GM23338 (cell line): ENCODE data around the gene TAOK1. TPM values are rescaled to one million over a fixed set of nuclear protein-coding genes. Genes with fewer than 3 reads are reported as not detected.
A peak's percentile ranks its signal among the peaks of the same experiment; 100 is the strongest.

ENCODE experiments used
- ATAC-seq: fragments of 200-7000 bp; cut with Tn5 transposase; 3 replicates; pipeline ENCODE4 v1.9.1; 2020
- DNase-seq: peaks from one replicate; pipeline ENCODE4 v3.0.0-alpha.2; 2015; ENCODE audit warnings: low spot score
- H2AFZ ChIP-seq: fragments of 200-600 bp; sonication (generic); 2 replicates; pipeline ENCODE4 v1.8.0; 2016; ENCODE audit warnings: antibody characterized with exemption, mild to moderate bottlenecking, moderate library complexity
- H3F3A ChIP-seq: fragments of 200-600 bp; sonication (generic); replicated peaks from 2 replicates; pipeline ENCODE4 v1.8.0; 2017; ENCODE audit warnings: antibody characterized with exemption, mixed run types, low read depth
- H3K27ac ChIP-seq: fragments of 200-600 bp; sonication (generic); 2 replicates; pipeline ENCODE4 v1.6.1; 2016; ENCODE audit warnings: low read depth
- H3K27me3 ChIP-seq: fragments of 200-600 bp; sonication (generic); 2 replicates; pipeline ENCODE4 v1.8.0; 2016; ENCODE audit warnings: mild to moderate bottlenecking, mixed run types, moderate library complexity; ENCODE audit not compliant: insufficient read depth
- H3K36me3 ChIP-seq: fragments of 200-600 bp; sonication (generic); 2 replicates; pipeline ENCODE4 v1.8.0; 2016; ENCODE audit warnings: mild to moderate bottlenecking; ENCODE audit not compliant: insufficient read depth
- H3K4me1 ChIP-seq: fragments of 200-600 bp; sonication (generic); 2 replicates; pipeline ENCODE4 v1.8.0; 2016; ENCODE audit warnings: mild to moderate bottlenecking, moderate library complexity; ENCODE audit not compliant: insufficient read depth
- H3K4me2 ChIP-seq: fragments of 200-600 bp; sonication (generic); 2 replicates; pipeline ENCODE4 v1.7.1; 2017; ENCODE audit warnings: mixed run types
- H3K4me3 ChIP-seq: fragments of 200-600 bp; sonication (generic); 2 replicates; pipeline ENCODE4 v1.6.1; 2016; ENCODE audit warnings: mixed run types
- H3K79me2 ChIP-seq: fragments of 200-600 bp; sonication (generic); replicated peaks from 2 replicates; pipeline ENCODE4 v1.8.0; 2017; ENCODE audit warnings: mild to moderate bottlenecking; ENCODE audit not compliant: insufficient read depth
- H3K9me2 ChIP-seq: fragments of 200-600 bp; sonication (generic); 2 replicates; pipeline ENCODE4 v1.8.0; 2017; ENCODE audit not compliant: insufficient read depth
- H4K20me1 ChIP-seq: fragments of 200-600 bp; sonication (generic); replicated peaks from 2 replicates; pipeline ENCODE4 v1.8.0; 2017; ENCODE audit warnings: mild to moderate bottlenecking; ENCODE audit not compliant: insufficient read depth
- H3K27ac Mint-ChIP-seq: 2 replicates; pipeline ENCODE4 v1.8.0; 2020; ENCODE audit warnings: inconsistent platforms, mild to moderate bottlenecking, moderate library complexity, mixed read lengths
- H3K27me3 Mint-ChIP-seq: 3 replicates; pipeline ENCODE4 v1.8.0; 2022; ENCODE audit warnings: low read depth, mild to moderate bottlenecking, moderate library complexity, mixed read lengths, inconsistent platforms; ENCODE audit not compliant: insufficient read depth, poor library complexity
- H3K36me3 Mint-ChIP-seq: 3 replicates; pipeline ENCODE4 v1.8.0; 2021; ENCODE audit warnings: low read depth, mild to moderate bottlenecking, inconsistent platforms, moderate library complexity, mixed read lengths
- H3K4me1 Mint-ChIP-seq: 3 replicates; pipeline ENCODE4 v1.8.0; 2020; ENCODE audit warnings: mild to moderate bottlenecking, inconsistent platforms, mixed read lengths
- H3K4me3 Mint-ChIP-seq: 3 replicates; pipeline ENCODE4 v1.8.0; 2021; ENCODE audit warnings: moderate library complexity, mild to moderate bottlenecking, inconsistent platforms, mixed read lengths
- H3K9me3 Mint-ChIP-seq: 3 replicates; pipeline ENCODE4 v1.8.0; 2020; ENCODE audit warnings: moderate library complexity, mild to moderate bottlenecking, inconsistent platforms, mixed read lengths
- EZH2 ChIP-seq: fragments of 200-600 bp; sonication (generic); IDR thresholded peaks from one replicate; pipeline ENCODE4 v1.8.0; 2017; ENCODE audit warnings: antibody characterized with exemption, mild to moderate bottlenecking, low read depth; ENCODE audit not compliant: unreplicated experiment
- EZH2phosphoT487 ChIP-seq: fragments of 200-600 bp; sonication (generic); IDR thresholded peaks from one replicate; pipeline ENCODE4 v1.8.1; 2018; ENCODE audit warnings: antibody characterized with exemption; ENCODE audit not compliant: unreplicated experiment
- POLR2AphosphoS5 ChIP-seq: IDR thresholded peaks from 2 replicates; pipeline ENCODE4 v1.6.1; 2016; ENCODE audit warnings: antibody characterized with exemption, low read depth
- STAT1 ChIP-seq: IDR thresholded peaks from one replicate; pipeline ENCODE4 v1.6.1; 2016; ENCODE audit warnings: antibody characterized with exemption; ENCODE audit not compliant: unreplicated experiment
- ZNF331 ChIP-seq: fragments of 250-450 bp; sonication (Bioruptor Pico); IDR thresholded peaks from 2 replicates; pipeline ENCODE4 v1.5.0; 2020; ENCODE audit warnings: low read depth, mild to moderate bottlenecking, moderate library complexity
- polyA plus RNA-seq: library from polyadenylated mRNA; unstranded; fragments of >200 nt; fragmentation: Nextera tagmentation; extraction: Ambion mirVana; gene quantifications from 2 replicates; pipeline ENCODE4 v1.2.1, GENCODE V29; 2016
- total RNA-seq: library from RNA; depleted of rRNA; stranded (reverse); fragments of >200 nt; shearing (Covaris generic); gene quantifications from 2 replicates; pipeline ENCODE4 v1.2.3, GENCODE V29; 2014
- TF ChIP-seq, protein P1 (sequence below), 2 experiments: fragments of 200-600 bp in 1 of 2; sonication (generic) in 1 of 2; conservative IDR thresholded peaks; 2 replicates each; pipeline versions ENCODE4 v1.5.1 to v1.6.1; 2016 to 2017; ENCODE audit warnings: antibody characterized with exemption in 2 of 2, low read depth in 2 of 2, mild to moderate bottlenecking in 2 of 2, moderate library complexity in 1 of 2
- TF ChIP-seq, protein P2 (sequence below): IDR thresholded peaks from 2 replicates; pipeline ENCODE4 v1.6.1; 2016; ENCODE audit warnings: antibody characterized with exemption
- TF ChIP-seq, protein P3 (sequence below): IDR thresholded peaks from one replicate; pipeline ENCODE4 v1.6.1; 2018; ENCODE audit warnings: antibody characterized with exemption; ENCODE audit not compliant: unreplicated experiment

The TAOK1 gene
- total and polyA plus RNA-seq, 2 experiments from 2014 or later: 19.4 to 69.8 TPM

DNA sequence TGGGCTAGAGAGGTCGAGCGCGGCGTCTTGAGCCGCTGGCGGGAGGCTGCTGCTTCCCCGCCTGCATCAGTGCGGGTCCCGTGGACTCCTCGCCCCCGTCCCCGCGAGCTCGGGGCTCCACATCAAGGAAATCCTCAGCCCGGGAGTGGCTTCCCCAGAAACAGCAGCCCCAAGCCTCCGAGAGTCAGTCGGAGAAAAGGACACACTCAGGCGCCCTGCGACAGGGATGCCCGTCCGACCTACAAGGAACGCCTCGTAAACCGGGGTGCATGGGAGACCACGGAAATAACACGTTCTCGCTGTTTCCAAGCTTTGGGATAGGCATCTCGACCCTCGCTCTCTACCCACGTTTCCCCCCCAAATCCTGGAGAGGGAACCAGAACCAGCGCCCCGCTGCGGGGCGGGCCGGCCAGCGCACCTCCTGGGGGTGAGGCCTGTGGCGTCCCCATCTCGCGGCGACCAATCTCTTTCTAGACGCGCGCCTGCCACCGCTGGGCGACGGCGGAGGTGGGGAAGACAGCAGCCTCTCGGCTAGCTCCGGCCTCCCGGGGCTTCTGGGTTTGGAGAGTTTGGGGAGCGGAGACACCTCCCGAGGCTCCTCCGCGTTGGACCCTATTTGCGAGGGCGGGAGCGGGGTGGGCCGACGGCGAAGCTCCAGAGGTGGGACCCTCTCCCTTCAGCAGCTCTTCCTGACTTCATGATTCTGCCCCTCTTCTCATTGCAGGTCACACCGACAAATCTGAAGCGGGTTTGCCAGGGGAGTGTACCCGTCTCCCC lies 177.6 kb downstream of the TAOK1 start:
- H3K27ac Mint-ChIP-seq: peak overlapping the region; percentile 40; the same call in 1 of the 2 replicates
- no peaks in the 10 kb centered on the region for H3K36me3 ChIP-seq
- peaks cover 11% of the 10 kb centered on the region for H3K4me1 ChIP-seq
- no peak overlapping the region for H3K27ac ChIP-seq
- H3K4me1 Mint-ChIP-seq: peaks cover 10% of the 10 kb centered on the region
- peaks cover 50% of the 10 kb centered on the region for H3K27me3 Mint-ChIP-seq
- peak; percentile 87 for DNase-seq
- H4K20me1 ChIP-seq: peaks cover 8% of the 10 kb centered on the region
- no peaks in the 10 kb centered on the region for H3K9me2 ChIP-seq
- H3K36me3 Mint-ChIP-seq: peaks cover 6% of the 10 kb centered on the region; the same call in 1 of the 3 replicates
- H2AFZ ChIP-seq: peak overlapping the region; percentile 97
- H3K4me3 ChIP-seq: peak overlapping the region; percentile 87
- TF ChIP-seq EZH2 (peak; percentile 63), EZH2phosphoT487 (no peak), ZNF331 (CRISPR knock-in tag) (no peak), STAT1 (no peak), POLR2AphosphoS5 (no peak)
- TF ChIP-seq, protein P1, sequence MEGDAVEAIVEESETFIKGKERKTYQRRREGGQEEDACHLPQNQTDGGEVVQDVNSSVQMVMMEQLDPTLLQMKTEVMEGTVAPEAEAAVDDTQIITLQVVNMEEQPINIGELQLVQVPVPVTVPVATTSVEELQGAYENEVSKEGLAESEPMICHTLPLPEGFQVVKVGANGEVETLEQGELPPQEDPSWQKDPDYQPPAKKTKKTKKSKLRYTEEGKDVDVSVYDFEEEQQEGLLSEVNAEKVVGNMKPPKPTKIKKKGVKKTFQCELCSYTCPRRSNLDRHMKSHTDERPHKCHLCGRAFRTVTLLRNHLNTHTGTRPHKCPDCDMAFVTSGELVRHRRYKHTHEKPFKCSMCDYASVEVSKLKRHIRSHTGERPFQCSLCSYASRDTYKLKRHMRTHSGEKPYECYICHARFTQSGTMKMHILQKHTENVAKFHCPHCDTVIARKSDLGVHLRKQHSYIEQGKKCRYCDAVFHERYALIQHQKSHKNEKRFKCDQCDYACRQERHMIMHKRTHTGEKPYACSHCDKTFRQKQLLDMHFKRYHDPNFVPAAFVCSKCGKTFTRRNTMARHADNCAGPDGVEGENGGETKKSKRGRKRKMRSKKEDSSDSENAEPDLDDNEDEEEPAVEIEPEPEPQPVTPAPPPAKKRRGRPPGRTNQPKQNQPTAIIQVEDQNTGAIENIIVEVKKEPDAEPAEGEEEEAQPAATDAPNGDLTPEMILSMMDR (conservative IDR thresholded peaks at IDR 0.05; ENCODE audit: low read depth in 2 of 2): peak in 1 of 2 experiments; percentile 32; a peak in 3 of 4 replicates
- TF ChIP-seq, protein P2, sequence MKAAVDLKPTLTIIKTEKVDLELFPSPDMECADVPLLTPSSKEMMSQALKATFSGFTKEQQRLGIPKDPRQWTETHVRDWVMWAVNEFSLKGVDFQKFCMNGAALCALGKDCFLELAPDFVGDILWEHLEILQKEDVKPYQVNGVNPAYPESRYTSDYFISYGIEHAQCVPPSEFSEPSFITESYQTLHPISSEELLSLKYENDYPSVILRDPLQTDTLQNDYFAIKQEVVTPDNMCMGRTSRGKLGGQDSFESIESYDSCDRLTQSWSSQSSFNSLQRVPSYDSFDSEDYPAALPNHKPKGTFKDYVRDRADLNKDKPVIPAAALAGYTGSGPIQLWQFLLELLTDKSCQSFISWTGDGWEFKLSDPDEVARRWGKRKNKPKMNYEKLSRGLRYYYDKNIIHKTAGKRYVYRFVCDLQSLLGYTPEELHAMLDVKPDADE: no peak
- peak overlapping the region; percentile 93 for H3K4me3 Mint-ChIP-seq
- H3F3A ChIP-seq: peaks cover 23% of the 10 kb centered on the region
- H3K4me2 ChIP-seq: peak overlapping the region; percentile 96
- no peaks in the 10 kb centered on the region for H3K79me2 ChIP-seq
- ATAC-seq: peak; percentile 21
- H3K9me3 Mint-ChIP-seq: no peaks in the 10 kb centered on the region
- H3K27me3 ChIP-seq: peaks cover 58% of the 10 kb centered on the region

DNA sequence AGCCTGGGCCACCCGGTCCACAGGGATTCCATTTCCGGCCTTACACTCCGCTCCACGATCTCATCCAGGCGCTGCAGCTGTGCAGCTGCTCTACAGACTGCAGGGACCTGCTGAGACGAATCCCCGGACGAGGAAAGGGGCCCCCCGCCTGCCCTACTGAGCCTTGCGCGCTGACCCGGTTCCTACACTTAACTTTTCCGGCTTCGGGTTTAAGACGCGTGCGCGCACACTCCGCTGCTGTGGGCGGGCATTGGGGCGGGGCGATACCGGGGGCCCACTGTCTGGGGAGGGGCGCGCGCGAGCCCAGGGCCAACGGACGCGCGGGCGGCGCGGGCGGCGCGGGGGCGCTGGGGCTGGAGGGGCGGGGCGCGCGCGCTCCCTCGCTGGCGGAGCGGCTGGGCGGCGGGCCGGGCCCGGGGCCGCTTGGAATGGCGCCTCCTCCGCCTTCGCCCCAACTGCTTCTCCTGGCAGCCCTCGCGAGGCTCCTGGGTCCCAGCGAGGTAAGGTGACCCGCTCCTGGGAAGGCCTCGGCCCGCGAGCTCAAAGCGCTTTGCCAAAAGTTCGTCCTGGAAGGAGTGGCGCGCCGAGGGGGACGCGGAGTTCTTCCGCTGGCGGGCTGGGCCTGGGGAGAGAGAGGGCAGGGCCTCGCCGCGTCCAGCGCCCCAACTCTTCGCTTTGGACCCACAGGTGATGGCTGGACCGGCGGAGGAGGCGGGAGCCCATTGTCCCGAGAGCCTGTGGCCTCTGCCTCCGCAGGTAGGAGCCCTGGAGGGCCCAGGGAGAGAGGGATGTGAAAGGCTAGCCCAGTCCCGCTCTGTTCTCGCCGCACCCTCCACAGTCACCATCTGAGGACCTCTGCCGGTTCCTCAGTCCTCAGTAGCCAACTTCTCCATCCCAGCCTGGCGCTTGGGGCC lies 178.4 kb downstream of the TAOK1 start, which contains the start of gene TP53I13:
TSS of gene TP53I13 (plus strand) at position 371 of the 914 bp plus-strand sequence. CDS start at position 429, 58 bp downstream.
- peak; percentile 87 for DNase-seq

More for the DNA sequence above, 178.4 kb downstream of the TAOK1 start, which contains the start of gene TP53I13:
- Histone ChIP-seq H3F3A (peaks cover 23% of the 10 kb centered on the region), H3K4me1 (peaks cover 11% of the 10 kb centered on the region), H3K27me3 (peaks cover 58% of the 10 kb centered on the region), H4K20me1 (peaks cover 8% of the 10 kb centered on the region), H3K27ac (no peak within 1 kb of the TSS), H3K4me3 (peak within 1 kb of the TSS; percentile 87), H3K9me2 (no peaks in the 10 kb centered on the region), H3K4me2 (peak within 1 kb of the TSS; percentile 96), H3K36me3 (no peaks in the 10 kb centered on the region), H3K79me2 (no peaks in the 10 kb centered on the region), H2AFZ (peak within 1 kb of the TSS; percentile 97)
- peak; percentile 14 for ATAC-seq
- peak within 1 kb of the TSS; percentile 40; the same call in 1 of the 2 replicates for H3K27ac Mint-ChIP-seq
- H3K36me3 Mint-ChIP-seq: peaks cover 6% of the 10 kb centered on the region; the same call in 1 of the 3 replicates
- H3K9me3 Mint-ChIP-seq: no peaks in the 10 kb centered on the region
- peak within 1 kb of the TSS; percentile 93 for H3K4me3 Mint-ChIP-seq
- TF ChIP-seq POLR2AphosphoS5: peak; percentile 78
- TF ChIP-seq, protein P1 (conservative IDR thresholded peaks at IDR 0.05; ENCODE audit: low read depth in 2 of 2): peak in 1 of 2 experiments; percentile 18; a peak in 1 of 4 replicates
- TF ChIP-seq, protein P3, sequence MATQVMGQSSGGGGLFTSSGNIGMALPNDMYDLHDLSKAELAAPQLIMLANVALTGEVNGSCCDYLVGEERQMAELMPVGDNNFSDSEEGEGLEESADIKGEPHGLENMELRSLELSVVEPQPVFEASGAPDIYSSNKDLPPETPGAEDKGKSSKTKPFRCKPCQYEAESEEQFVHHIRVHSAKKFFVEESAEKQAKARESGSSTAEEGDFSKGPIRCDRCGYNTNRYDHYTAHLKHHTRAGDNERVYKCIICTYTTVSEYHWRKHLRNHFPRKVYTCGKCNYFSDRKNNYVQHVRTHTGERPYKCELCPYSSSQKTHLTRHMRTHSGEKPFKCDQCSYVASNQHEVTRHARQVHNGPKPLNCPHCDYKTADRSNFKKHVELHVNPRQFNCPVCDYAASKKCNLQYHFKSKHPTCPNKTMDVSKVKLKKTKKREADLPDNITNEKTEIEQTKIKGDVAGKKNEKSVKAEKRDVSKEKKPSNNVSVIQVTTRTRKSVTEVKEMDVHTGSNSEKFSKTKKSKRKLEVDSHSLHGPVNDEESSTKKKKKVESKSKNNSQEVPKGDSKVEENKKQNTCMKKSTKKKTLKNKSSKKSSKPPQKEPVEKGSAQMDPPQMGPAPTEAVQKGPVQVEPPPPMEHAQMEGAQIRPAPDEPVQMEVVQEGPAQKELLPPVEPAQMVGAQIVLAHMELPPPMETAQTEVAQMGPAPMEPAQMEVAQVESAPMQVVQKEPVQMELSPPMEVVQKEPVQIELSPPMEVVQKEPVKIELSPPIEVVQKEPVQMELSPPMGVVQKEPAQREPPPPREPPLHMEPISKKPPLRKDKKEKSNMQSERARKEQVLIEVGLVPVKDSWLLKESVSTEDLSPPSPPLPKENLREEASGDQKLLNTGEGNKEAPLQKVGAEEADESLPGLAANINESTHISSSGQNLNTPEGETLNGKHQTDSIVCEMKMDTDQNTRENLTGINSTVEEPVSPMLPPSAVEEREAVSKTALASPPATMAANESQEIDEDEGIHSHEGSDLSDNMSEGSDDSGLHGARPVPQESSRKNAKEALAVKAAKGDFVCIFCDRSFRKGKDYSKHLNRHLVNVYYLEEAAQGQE: no peak
- H3K4me1 Mint-ChIP-seq: peaks cover 16% of the 10 kb centered on the region
- H3K27me3 Mint-ChIP-seq: peaks cover 56% of the 10 kb centered on the region
